Erythroblast (primary cell): ENCODE results near the gene ABLIM2.

ENCODE experiments used
- DNase-seq, 2 experiments: peaks; one replicate each; lab custom pipeline; 2025; lab: John Stamatoyannopoulos, UW
- GATA1 ChIP-seq: IDR thresholded peaks from 2 replicates; pipeline ENCODE4 v1.6.1; 2011; ENCODE audit warnings: low read depth, mild to moderate bottlenecking, control low read depth, low read length, moderate library complexity
- POLR2A ChIP-seq: IDR thresholded peaks from 2 replicates; pipeline ENCODE4 v1.6.1; 2011; ENCODE audit warnings: mild to moderate bottlenecking, low read length

Gene ABLIM2

GRCh38 chr4:8130346-8131066 lies 28.1 kb downstream of the ABLIM2 start:
- no peak for DNase-seq
- no peak for TF ChIP-seq POLR2A
- no peak for TF ChIP-seq GATA1

- no peak for DNase-seq
- no peak for TF ChIP-seq GATA1
- TF ChIP-seq POLR2A = no peak
These were observed 28.8 kb downstream of the ABLIM2 start for GRCh38 chr4:8129785-8130184.

- TF ChIP-seq POLR2A (no peak), GATA1 (no peak)
These were observed 29.5 kb downstream of the ABLIM2 start for GRCh38 chr4:8129136-8129535.

GRCh38 chr4:8128100-8128856 lies 30.3 kb downstream of the ABLIM2 start:
- DNase-seq = no peak
- TF ChIP-seq GATA1 = no peak
- no peak for TF ChIP-seq POLR2A

More at GRCh38 chr4:8129136-8129535, 29.5 kb downstream of the ABLIM2 start:
- no peak for DNase-seq

GRCh38 chr4:8127051-8127826 lies 31.4 kb downstream of the ABLIM2 start:
- no peak for DNase-seq
- TF ChIP-seq GATA1 (no peak), POLR2A (no peak)

- DNase-seq = no peak
- TF ChIP-seq GATA1 (no peak), POLR2A (no peak)
These were observed 32.1 kb downstream of the ABLIM2 start for GRCh38 chr4:8126523-8126922.

- no peak for TF ChIP-seq GATA1
- TF ChIP-seq POLR2A = no peak
- DNase-seq = no peak
These were observed 33.0 kb downstream of the ABLIM2 start for GRCh38 chr4:8125526-8126056.

- no peak for DNase-seq
- TF ChIP-seq GATA1 (no peak), POLR2A (no peak)
These were observed 34.7 kb downstream of the ABLIM2 start for GRCh38 chr4:8123870-8124269.

GRCh38 chr4:8123389-8123788 lies 35.2 kb downstream of the ABLIM2 start:
- no peak for DNase-seq
- no peak for TF ChIP-seq POLR2A
- no peak for TF ChIP-seq GATA1

GRCh38 chr4:8122746-8123145 lies 35.9 kb downstream of the ABLIM2 start:
- no peak for DNase-seq
- TF ChIP-seq POLR2A (no peak), GATA1 (no peak)

- TF ChIP-seq GATA1 = no peak
- no peak for TF ChIP-seq POLR2A
These were observed 37.2 kb downstream of the ABLIM2 start for GRCh38 chr4:8121292-8122015.

GRCh38 chr4:8120501-8120900 lies 38.1 kb downstream of the ABLIM2 start:
- no peak for DNase-seq
- no peak for TF ChIP-seq POLR2A
- no peak for TF ChIP-seq GATA1

More at GRCh38 chr4:8121292-8122015, 37.2 kb downstream of the ABLIM2 start:
- DNase-seq = no peak

GRCh38 chr4:8119877-8120276 lies 38.7 kb downstream of the ABLIM2 start:
- no peak for DNase-seq
- TF ChIP-seq GATA1 (no peak), POLR2A (no peak)
